GM21381 (cell line): Measurements from ENCODE around the gene LZTS2.

Source experiments
- ATAC-seq: cut with Tn5 transposase; IDR thresholded peaks from one replicate; pipeline ENCODE4 v1.9.1; 2021; ENCODE audit warnings: mild to moderate bottlenecking, moderate library complexity; ENCODE audit not compliant: unreplicated experiment

Gene LZTS2

DNA sequence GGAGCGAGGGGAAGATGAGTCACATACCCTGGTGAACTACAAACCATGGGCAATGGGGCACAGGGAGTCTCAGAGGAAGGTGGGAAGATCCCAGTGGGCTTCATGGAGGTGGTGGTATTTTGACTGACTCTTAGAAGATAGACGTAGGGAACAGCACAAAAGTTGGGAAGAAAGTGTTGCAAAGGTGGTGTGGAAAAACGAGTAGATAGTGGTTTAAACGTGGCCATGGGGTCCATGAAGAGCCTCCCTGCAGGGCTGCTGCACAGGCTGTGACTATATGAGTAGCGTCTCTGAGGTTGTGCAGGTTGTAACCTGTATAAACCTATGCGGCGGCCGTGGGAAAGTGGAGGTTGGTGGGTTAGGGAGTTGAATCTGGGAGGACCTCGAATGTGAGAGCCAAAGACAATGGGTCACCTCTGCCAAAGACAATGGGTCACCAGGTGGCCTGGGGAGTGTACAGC is 13.8 kb downstream of the LZTS2 start:
- ATAC-seq, result no peak

DNA sequence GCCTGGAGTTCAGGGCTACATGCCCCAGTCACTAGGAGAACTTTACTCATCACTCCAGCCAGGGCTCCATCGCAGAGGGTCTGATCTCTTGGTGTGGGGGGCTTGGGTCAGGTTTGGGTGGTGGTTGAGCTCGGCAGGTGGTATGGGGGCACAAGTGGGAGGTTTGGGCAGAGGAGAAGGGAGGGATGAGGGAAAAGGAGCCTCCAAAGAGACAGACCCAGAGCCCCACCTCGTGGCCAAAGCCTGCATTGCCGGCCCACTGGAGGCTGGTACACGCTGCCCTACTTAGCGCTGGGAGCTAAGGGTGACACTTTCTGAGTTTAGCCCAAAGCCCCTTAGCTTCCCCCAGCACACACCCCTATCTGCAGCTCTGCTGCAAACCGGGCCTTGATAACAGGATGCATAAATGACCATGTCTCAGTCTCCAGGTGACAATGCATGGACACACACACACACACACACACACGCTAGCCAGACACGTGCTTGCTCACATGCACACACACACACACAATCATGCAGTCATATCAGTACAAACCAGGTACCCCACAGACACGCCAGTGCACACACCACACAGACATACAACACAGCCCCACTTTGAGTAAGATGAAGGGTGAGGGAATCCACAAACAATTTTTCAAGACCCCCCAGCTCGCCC is 14.7 kb downstream of the LZTS2 start:
- no peak for ATAC-seq

DNA sequence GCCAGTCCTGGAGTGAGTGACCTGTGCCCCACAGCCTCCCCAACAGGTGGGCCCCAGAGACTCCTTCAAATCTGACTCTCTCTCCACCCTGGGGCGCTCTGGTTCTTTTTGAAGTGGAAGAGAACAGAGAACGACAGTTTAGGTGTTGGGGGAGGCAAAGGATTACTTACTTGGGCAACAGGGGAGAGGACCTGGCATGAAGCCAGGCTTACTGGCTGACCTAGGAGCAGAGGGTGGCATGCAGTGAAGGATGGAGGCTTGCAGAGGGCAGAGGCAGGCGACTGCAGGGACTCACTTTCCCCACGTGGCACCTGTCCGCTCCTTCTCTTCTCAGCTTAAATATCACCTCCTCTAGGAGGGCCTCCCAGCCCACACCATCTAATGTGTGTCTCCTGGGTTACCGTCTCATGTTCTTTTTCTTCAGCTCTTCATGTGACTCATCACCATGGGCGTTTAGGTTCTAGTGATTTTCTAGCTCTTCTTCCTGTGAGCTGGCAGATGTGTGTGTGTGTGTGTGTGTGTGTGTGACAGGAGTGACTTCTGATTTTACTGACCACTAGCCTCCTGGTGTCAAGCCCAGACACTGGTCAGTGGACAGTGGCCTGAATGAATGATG is 15.5 kb downstream of the LZTS2 start:
- ATAC-seq, result no peak

DNA sequence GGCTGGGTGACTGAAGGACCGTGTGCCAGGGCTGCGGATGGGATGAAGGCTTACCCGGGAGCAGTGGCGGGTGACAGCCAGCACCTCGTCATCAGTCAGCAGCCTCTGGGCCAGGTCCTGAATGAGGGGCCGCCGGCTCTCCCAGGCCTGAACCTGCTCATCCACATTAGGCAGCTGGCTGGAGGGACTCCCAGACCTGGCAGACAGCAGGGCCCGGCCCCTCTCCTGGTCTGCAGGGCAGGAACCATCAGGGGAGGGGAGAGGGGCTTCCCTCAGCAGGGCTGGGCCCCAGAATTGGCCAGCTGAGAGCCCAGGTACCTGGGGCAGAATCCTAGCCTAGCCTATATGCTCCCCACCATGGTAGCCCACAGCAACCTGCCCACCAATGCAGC is 16.0 kb downstream of the LZTS2 start:
- no peak for ATAC-seq

DNA sequence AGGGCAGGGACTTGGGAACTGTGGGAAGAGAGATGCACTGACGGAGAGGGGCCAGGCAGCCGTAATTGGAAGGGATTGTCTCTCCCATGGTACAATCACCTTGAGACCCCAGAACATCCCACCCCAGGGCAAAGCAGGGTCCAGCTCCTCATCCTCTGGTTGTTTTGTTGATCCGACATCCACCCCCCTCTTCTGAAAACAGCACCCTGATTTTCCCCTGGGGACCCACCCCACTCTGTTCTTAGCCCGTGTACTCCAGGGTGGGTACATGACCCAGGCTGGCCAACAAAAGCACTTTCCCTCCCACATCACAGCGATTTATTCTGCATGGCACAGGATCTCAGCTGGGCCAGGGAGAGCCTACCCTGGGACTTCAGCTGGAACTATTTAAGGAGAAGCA is 17.2 kb downstream of the LZTS2 start:
- no peak for ATAC-seq

DNA sequence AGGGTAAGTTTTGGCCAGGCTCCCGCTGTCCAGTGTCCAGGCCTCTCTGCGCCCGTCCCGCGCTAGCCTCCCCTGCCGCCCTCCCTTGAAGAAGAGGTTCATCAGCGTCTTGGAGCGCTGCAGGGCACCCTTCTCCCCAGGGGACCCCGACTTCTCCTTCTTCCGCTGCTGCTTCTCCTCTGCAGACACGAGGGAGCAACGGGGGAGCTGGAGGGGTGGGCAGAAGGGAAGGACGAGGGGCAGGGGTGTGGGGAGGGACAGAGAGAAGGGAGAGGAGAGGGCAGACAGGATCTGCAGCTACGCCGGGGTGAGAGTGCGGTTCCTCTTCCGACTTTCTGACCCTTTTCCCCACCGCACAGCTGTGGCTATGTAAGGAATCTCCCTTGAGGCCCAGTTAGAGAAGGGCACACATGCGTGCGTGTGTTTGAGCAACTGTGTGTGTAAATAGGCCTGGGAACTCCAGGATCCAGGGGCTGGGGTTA is 18.6 kb downstream of the LZTS2 start:
- ATAC-seq, result no peak

DNA sequence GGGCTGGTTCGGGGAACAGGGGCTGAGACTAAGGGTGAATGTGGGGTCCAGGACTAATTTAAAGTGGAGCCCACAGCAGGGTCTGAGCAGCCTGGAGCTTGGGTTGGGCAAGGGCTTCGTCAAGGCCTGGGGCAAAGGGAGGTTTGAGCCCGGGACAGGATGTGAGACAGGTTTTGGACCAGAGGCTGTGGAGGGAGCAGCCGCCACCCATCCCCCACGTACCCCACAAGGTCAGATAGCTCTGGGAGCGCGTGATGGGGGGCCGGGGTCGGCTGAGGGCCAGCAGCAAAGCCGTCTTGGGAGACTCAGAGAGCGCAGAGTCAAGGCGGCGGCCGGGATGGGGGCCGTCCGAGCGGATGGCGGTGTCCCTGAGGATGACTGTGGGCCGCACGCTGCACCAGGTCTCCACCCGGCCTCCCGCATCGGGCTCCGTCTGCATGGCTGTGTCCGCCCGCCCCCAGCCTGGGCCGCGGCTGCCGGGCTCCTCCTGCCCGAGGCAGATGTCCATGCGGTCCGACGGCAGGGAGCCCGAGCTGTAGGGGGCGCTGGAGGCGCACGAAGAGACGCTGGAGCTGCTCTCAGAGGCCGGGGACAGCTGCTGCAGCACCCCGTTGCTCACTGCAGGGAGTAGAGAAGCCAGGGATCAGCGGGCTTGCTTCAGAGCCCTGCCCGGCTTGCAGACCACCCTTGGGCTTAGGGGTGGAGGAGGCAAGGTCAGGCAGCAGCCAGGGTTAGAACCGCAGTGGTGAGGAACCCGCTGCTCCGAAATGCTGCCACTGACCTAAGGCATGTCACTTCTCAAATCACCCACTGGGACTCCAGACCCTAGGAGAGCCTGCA is 19.2 kb downstream of the LZTS2 start:
- no peak for ATAC-seq

DNA sequence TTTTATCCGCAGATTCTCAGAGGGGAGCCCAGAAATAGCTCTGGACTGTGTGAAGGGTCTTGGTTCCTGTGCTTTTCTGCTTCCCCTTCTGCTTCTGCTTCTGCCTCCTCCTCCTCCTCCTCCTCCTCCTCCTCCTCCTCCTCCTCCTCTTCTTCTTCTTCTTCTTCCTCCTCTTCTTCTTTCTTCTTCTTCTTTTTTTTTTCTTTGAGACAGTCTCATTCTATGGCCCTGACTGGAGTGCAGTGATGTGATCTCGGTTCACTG is 19.8 kb downstream of the LZTS2 start:
- ATAC-seq, result no peak

DNA sequence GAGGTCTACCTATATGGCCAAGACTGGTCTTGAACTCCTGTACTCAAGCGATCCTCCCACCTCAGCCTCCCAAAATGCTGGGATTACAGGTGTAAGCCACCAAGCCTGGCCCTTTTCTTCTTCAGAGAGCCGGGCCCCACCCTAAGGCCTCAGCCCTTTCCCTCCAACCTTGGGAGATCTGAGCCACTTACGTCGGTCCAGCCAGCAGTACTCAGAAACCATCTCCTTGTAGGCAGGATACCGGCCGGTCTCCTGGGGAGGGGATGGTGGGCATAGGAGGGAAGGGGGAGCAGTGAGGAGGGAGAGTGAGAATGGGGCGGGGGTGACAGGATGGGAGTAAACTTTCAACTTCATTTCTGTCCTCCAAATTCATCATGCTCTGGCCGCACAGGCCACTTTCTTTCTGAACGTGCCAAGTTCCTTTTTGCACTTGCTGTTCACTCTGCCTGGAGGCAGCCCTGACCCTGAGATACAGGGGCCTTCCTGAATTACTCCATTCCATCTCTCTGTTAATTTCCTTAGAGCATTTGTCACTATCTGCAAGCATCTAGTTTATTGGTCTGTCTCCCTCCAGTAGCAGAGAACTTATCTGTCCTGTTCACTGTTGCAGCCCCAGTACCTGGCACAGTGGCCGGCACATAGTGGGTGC is 20.9 kb downstream of the LZTS2 start:
- no peak for ATAC-seq

DNA sequence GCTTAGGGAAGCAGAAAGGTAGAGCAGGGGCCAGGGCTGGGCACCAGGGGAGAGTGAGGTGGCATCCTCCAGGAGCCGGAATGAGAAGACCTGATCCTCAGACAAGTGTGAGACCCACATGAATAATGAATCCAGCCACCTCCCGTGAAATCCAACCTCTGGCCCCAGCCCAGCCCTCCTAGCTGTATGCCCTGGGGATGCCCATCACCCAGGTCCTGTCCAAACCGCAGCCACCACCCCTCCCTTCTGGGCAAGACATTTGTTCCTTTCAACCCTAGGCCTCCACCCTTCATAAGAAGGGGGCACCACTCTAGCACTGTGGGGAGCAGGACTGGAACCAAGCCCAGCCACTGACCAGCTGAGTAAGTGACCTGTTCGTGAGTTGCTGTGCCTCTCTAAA is 21.6 kb downstream of the LZTS2 start:
- ATAC-seq, result no peak

DNA sequence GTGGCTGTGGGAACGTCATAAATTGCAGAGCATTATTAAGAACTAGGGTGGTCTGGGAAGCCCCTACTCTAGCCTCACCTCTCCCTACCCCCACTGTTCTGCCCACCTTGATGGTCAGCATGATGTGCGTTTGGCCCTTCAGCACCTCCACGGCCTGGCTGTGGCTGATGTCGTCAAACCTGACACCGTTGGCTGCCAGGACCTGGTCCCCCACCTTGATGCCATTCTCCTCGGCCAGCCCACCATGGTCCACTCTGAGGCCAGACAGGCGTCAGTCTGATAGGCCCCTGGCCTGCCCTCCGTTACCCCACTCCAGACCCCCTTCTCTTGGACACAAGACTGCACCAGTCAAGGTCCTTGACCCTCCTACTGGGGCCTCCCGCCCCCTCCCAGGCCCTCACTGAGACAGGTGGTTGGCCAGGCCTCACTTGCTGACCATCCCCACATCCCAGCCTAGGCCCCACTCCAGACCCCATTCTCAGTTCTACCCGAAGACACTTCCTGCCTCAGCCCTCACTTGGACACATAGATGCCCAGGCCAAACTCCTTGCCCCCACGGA is 22.2 kb downstream of the LZTS2 start:
- no peak for ATAC-seq

DNA sequence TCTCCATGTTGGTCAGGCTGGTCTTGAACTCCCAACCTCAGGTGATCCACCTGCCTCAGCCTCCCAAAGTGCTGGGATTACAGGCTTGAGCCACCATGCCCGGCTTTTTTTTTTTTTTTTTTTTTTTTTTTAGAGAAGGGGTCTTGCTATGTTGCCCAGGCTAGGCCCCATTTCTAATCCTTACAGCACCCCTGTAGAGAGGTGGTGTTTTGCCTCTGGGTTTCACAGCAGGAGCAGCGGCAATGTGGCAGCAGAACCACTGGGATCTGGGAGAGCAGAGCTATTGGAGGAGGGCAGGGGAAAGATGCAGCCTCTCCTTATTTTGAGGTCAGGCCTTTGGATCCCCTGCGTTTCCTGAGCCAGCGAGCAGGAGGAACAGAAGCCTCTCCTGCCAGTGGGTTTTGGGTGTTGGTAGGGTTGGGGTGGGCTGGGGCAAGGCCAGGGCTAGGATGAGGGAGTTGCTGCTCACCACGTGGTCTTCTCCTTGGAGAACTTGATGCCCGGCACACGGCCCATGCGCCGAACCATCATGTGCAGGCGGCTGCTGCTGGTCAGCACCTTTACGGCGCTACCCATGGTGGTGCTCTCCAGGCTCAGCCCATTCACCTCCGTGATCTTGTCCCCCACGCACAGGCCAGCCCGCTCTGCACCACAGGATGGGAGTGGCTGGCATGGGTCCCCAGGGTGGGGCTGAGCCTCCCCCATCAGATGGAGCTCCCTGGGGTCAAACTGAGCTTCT is 23.5 kb downstream of the LZTS2 start:
- ATAC-seq, result no peak

DNA sequence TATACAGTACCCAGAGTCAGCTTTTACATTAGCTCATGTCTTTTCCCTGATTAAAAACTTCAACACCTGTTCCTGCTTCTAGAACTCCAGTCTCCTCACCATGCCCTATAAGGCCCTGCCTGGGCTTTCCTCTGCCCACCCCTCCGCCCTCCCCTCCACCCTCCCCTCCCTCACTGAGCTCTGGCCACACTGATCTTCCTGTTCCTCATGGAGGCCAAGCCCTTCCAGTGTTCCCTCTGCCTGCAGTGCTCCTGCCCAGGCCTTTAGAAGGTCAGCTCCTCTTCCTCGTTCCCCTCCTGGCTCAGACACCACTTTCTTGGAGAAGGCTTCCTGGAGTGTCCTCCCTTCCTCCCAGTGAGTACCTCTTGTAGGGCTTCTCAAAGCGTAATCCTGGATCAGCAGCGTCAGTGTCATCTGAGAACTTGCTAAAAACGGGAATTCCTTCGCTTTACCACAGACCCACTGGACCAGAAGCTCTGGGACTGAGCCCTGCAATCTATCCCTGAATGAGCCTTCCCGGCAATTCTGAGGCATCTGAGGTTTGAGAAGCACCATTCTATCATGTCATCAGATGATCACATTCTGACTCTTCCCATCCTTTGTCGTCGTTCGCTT is 27.6 kb downstream of the LZTS2 start:
- ATAC-seq, result no peak

DNA sequence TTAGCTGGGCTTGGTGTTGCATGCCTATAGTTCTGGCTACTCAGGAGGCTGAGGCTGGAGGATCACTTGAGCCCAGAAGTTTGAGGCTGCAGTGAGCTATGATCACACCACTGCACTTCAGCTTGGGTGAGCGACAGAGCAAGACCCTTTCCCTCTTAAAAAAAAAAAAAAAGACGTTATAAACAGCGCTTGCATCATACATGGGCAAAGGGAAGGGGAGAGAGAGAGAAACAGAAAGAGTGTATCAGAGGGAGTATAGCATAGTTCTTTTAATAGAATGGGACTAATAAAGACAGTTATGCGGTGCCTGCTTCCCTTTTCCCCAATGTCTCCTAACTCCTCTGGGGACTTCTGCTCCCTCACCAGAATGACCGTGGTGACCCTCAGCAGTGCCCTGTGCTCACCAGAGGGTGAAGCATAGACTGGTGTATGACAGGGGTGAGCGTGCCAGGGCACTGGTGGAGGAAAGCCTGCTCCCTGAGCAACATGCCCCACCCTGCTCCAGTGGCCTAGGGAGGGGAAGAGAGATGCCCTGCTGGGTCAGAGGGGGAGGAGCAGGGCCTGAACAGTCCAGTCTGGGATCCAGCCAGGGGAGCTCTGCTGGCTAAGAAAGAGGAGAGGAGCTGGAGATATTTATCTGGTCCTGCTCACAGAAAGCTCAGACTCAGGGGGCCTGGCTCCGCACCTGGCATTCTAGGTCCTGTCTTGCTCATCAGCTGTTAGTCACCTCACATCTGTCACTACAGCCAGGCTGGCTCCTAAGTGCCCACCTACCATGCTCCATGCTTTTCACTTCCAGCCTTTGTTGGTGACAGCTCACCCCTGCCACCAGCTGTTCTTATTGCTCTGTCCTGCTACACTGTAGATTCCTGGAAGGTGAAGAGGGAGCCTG is 29.1 kb downstream of the LZTS2 start:
- no peak for ATAC-seq

DNA sequence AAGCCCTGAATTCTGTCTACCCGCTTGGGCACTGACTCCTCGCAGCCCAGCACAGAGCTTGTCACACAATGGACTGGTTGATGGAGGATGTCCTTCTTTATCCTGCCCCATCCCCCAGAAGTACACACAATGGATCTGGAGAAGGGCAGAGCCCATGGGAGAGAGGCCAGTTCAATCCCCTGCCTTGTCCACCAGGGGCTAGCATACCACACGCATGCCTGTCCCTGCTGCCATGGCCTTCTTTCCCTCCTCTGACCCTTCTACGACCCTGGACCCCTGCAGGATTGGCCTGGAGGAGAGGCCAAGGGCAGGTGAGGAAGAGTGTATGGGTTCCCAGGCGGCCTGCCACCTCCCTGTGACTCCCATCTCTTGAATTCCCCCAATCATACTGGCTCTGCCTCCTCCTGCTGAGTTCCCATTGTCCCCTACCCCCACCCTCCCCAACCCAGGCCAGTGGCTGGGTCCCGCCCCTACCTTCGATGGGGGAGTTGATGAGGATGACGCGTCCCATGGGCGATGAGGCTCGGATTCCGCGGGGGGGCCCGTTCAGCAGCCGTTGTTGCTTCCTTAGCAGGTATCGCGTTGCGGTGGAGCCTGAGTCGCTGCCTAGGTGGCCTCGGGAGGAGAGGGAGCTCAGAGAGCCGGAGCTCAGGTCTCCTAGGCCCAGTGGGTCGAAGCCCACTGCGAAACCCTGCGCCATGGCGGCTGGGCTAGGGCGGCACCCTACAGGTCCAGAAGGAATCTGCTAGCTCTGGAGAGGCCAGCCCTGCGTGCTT is 30.1 kb downstream of the LZTS2 start:
- no peak for ATAC-seq

DNA sequence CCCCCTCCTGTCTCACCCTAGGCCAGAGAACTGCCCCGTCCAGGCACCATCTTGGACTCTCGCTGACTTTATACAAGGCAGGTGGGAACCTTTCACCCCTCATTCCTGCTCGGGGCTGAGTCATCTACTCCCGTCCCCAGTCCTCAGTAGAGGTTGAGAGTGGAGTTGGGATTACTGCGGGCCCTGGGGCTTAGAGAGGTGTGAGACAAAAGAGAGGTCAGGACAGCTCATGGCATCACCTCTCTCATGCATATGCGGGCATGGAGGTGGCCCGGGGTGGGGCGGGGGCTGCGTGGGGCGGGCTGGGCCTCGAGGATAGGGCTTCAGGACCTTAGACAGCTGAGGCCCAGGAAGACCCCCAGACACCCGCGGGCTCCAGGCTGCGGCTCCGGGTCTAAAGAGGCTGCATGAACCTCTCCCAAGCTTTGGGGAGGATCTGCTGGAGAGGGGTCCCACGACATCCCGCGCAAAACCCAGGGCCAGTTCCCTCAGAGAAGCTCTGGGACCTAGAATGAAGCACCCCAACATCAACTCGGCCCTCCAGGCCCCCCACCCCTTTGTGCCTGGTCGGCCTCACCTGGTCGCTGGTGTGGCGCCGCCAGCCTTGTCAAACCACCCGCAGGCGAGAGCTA is 31.0 kb downstream of the LZTS2 start:
- no peak for ATAC-seq

DNA sequence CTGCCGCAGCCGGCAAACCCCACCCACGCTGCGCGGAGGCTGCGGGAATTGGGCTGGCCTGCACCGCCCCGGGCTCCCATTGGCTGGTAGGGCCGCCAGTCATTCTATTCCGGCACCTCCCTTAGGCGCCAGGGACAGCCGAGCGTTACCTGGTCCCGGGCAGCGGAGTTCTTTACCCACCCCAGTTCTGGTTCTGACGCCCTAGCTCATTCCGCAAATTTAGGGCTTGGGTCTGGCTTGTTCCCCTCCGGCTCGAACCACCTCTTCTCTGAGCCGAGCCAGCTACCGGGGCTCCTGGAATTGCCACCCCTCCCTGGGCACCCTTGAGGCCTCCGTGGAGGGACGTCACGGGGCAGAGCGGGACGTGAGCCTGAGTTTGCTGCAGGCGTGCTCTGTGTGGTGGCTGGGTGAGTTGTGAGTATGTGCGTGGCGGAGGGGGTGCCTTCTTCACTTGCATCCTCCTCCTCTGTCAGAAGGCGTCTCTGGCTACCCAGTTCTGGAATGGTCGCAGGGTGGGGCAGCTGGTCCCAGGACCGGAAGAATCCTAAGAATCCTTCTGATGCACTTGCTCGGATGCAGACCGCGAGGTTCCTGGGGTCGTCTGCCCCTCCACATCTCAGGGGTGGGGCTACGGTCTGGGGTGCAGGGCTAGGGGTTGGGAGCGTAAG is 31.7 kb downstream of the LZTS2 start, which contains the start of the genes PDZD7 and SFXN3:
TSS of gene PDZD7 (minus strand) at position 2 of the 668 bp plus-strand sequence. CDS start 910 bp downstream, outside the sequence.
TSS of gene SFXN3 (plus strand) at position 107 of the 668 bp plus-strand sequence. CDS start 3,461 bp downstream, outside the sequence.
- peak; percentile 89 for ATAC-seq
